PC-3 (cell line): Measurements from ENCODE around the gene ANK3.

Source experiments
- CTCF ChIP-seq: fragments of 300-600 bp; sonication (generic); conservative IDR thresholded peaks from 2 replicates; pipeline ENCODE4 v1.5.1; 2017; ENCODE audit warnings: antibody characterized with exemption, low read depth, mild to moderate bottlenecking, low read length
- EZH2 ChIP-seq: fragments of 300-600 bp; sonication (generic); IDR thresholded peaks from one replicate; pipeline ENCODE4 v1.6.1; 2017; ENCODE audit warnings: antibody characterized with exemption, mild to moderate bottlenecking, low read length; ENCODE audit not compliant: unreplicated experiment
- EZH2phosphoT487 ChIP-seq: fragments of 300-600 bp; sonication (generic); IDR thresholded peaks from 2 replicates; pipeline ENCODE4 v1.6.1; 2018; ENCODE audit warnings: mild to moderate bottlenecking, antibody characterized with exemption, low read length, borderline replicate concordance

GRCh38 chr10:60305380-60305892 lies 84.2 kb downstream of the ANK3 start:
- no peak for TF ChIP-seq EZH2phosphoT487
- no peak for TF ChIP-seq EZH2
- TF ChIP-seq CTCF = no peak
